DOHH2 (cell line): ENCODE data around the gene SRR.

Experiments
- CTCF ChIP-seq: fragments of 200-600 bp; sonication (generic); IDR thresholded peaks from one replicate; pipeline ENCODE4 v1.5.1; 2014; ENCODE audit warnings: antibody characterized with exemption, mild to moderate bottlenecking, low read depth, low read length; ENCODE audit not compliant: poor library complexity, severe bottlenecking
- EZH2phosphoT487 ChIP-seq: fragments of 200-600 bp; sonication (generic); IDR thresholded peaks from 2 replicates; pipeline ENCODE4 v1.6.1; 2017; ENCODE audit warnings: borderline replicate concordance, mild to moderate bottlenecking, antibody characterized with exemption, low read length, moderate library complexity, mixed read lengths

GRCh38 chr17:2266045-2266864 lies 37.5 kb upstream of the SRR start:
- TF ChIP-seq CTCF (no peak), EZH2phosphoT487 (no peak)
